ENCODE measurements around the gene RHOXF2B. TPM values are rescaled to one million over a fixed set of nuclear protein-coding genes. Genes with fewer than 3 reads are reported as not detected.
"Not testable (repeated sequence)": the region's sequence is repeated elsewhere in the genome, so short reads cannot be mapped to it uniquely, and the experiment has no call there.

RHOXF2B gene
- total RNA-seq, 2 experiments from 2014 or later, result not detected

- H3K27ac Mint-ChIP-seq; H3K27me3 Mint-ChIP-seq (ENCODE audit: low read depth); DNase-seq; H3K4me1 Mint-ChIP-seq (ENCODE audit: low read depth); H3K9me3 Mint-ChIP-seq; H3K4me3 Mint-ChIP-seq; intact Hi-C loops (cut with micrococcal nuclease); CTCF ChIA-PET; H3K36me3 Mint-ChIP-seq (ENCODE audit: low read depth): not testable (repeated sequence)
Observed at GRCh38 chrX:120042247-120042646, 35.2 kb downstream of the RHOXF2B start.

GRCh38 chrX:120040176-120040575, 37.3 kb downstream of the RHOXF2B start:
- H3K9me3 Mint-ChIP-seq; H3K27ac Mint-ChIP-seq; H3K36me3 Mint-ChIP-seq (ENCODE audit: low read depth); H3K4me3 Mint-ChIP-seq; H3K27me3 Mint-ChIP-seq (ENCODE audit: low read depth); H3K4me1 Mint-ChIP-seq (ENCODE audit: low read depth); intact Hi-C loops (cut with micrococcal nuclease); CTCF ChIA-PET; DNase-seq: not testable (repeated sequence)

GRCh38 chrX:120039087-120039733, 38.3 kb downstream of the RHOXF2B start:
- DNase-seq; H3K4me1 Mint-ChIP-seq (ENCODE audit: low read depth); H3K27ac Mint-ChIP-seq; CTCF ChIA-PET; H3K36me3 Mint-ChIP-seq (ENCODE audit: low read depth); H3K4me3 Mint-ChIP-seq; H3K9me3 Mint-ChIP-seq; H3K27me3 Mint-ChIP-seq (ENCODE audit: low read depth); intact Hi-C loops (cut with micrococcal nuclease): not testable (repeated sequence)

- DNase-seq, result no peak
- Mint-ChIP-seq H3K36me3 (ENCODE audit: low read depth) (no peaks in the 10 kb centered on the region), H3K4me1 (ENCODE audit: low read depth) (no peaks in the 10 kb centered on the region), H3K27ac (no peak overlapping the region), H3K9me3 (no peaks in the 10 kb centered on the region), H3K4me3 (no peak overlapping the region), H3K27me3 (ENCODE audit: low read depth) (no peaks in the 10 kb centered on the region)
- intact Hi-C loops (cut with micrococcal nuclease), result no loop called here
- CTCF ChIA-PET, result no interaction called here
Observed at GRCh38 chrX:120036704-120037103, 40.8 kb downstream of the RHOXF2B start.

- H3K27ac Mint-ChIP-seq; H3K9me3 Mint-ChIP-seq; CTCF ChIA-PET; DNase-seq; H3K4me1 Mint-ChIP-seq (ENCODE audit: low read depth); H3K27me3 Mint-ChIP-seq (ENCODE audit: low read depth); H3K4me3 Mint-ChIP-seq; H3K36me3 Mint-ChIP-seq (ENCODE audit: low read depth); intact Hi-C loops (cut with micrococcal nuclease): not testable (repeated sequence)
Observed at GRCh38 chrX:120035522-120036309, 41.8 kb downstream of the RHOXF2B start.

- Mint-ChIP-seq H3K36me3 (ENCODE audit: low read depth) (no peaks in the 10 kb centered on the region), H3K4me1 (ENCODE audit: low read depth) (no peaks in the 10 kb centered on the region), H3K27ac (no peak overlapping the region), H3K9me3 (no peaks in the 10 kb centered on the region), H3K27me3 (ENCODE audit: low read depth) (peaks cover 4% of the 10 kb centered on the region), H3K4me3 (no peak overlapping the region)
- DNase-seq, result no peak
- intact Hi-C loops (cut with micrococcal nuclease), result no loop called here
- CTCF ChIA-PET, result no interaction called here
Observed at GRCh38 chrX:120029354-120029753, 48.1 kb downstream of the RHOXF2B start.

GRCh38 chrX:120023259-120023658, 54.2 kb downstream of the RHOXF2B start:
- intact Hi-C loops (cut with micrococcal nuclease), result no loop called here
- Mint-ChIP-seq H3K4me1 (ENCODE audit: low read depth) (no peaks in the 10 kb centered on the region), H3K27me3 (ENCODE audit: low read depth) (peaks cover 4% of the 10 kb centered on the region), H3K9me3 (no peaks in the 10 kb centered on the region), H3K36me3 (ENCODE audit: low read depth) (no peaks in the 10 kb centered on the region), H3K27ac (no peak overlapping the region), H3K4me3 (no peak overlapping the region)
- DNase-seq, result no peak
- CTCF ChIA-PET, result no interaction called here

GRCh38 chrX:120022763-120023162, 54.7 kb downstream of the RHOXF2B start:
- H3K27ac Mint-ChIP-seq, result no peak overlapping the region
- CTCF ChIA-PET, result no interaction called here
- no peaks in the 10 kb centered on the region for H3K9me3 Mint-ChIP-seq

More at GRCh38 chrX:120022763-120023162, 54.7 kb downstream of the RHOXF2B start:
- intact Hi-C loops (cut with micrococcal nuclease), result no loop called here
- Mint-ChIP-seq H3K27me3 (ENCODE audit: low read depth) (peaks cover 7% of the 10 kb centered on the region), H3K36me3 (ENCODE audit: low read depth) (no peaks in the 10 kb centered on the region), H3K4me3 (no peak overlapping the region), H3K4me1 (ENCODE audit: low read depth) (no peaks in the 10 kb centered on the region)
- no peak for DNase-seq

Other genes starting within 250 kb of the RHOXF2B start
- gene UPF3B, start 224.7 kb downstream of the RHOXF2B start, total RNA-seq, result 10 to 100 TPM; 21.5 to 22.2 TPM
- gene RNF113A, start 206.0 kb downstream of the RHOXF2B start, total RNA-seq, result 10 to 100 TPM; 20.8 to 22.0 TPM
- gene NDUFA1, start 205.9 kb downstream of the RHOXF2B start, total RNA-seq, result 100 to 1,000 TPM; 105 to 107 TPM
- gene AKAP14, start 181.8 kb downstream of the RHOXF2B start, total RNA-seq, result not detected
- 10 to 100 TPM; 12.3 to 12.7 TPM for gene NKAP, start 133.9 kb downstream of the RHOXF2B start, total RNA-seq
- gene RHOXF1, start 38.2 kb upstream of the RHOXF2B start, total RNA-seq, result not detected
- not detected for gene RHOXF2, start 80.9 kb upstream of the RHOXF2B start, total RNA-seq
- 10 to 100 TPM; 12.1 to 12.6 TPM for gene ZBTB33, start 173.1 kb upstream of the RHOXF2B start, total RNA-seq
- not detected for gene TMEM255A, start 233.8 kb upstream of the RHOXF2B start, total RNA-seq